ENCODE measurements around the gene SAMD8. TPM values are rescaled to one million over a fixed set of nuclear protein-coding genes. Genes with fewer than 3 reads are reported as not detected.

Gene SAMD8
- total RNA-seq, 4 donors from 2014 or later: 18.5 to 36.0 (median 24.6) TPM

DNA sequence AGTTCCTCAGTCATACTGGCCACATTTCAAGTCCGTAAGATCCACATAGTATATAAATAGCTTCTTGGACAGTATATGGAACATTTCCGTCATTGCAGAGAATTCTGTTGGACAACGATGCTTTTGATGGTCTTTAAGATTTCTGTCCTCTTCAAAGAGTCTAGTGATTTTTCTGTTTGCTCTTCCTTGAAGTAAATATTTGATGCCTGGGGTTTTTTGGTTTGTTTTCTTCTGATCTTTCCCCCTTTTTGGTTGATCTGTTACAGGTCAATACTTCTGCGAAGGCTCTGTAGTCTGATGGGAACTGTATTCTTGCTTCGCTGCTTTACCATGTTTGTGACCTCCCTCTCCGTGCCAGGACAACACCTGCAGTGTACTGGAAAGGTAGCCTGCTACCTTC is 56.8 kb downstream of the SAMD8 start:
- Histone ChIP-seq H3K4me3 (no peak overlapping the region), H3K27ac (no peak overlapping the region), H3K27me3 (no peaks in the 10 kb centered on the region), H3K36me3 (peaks cover 4 to 96% (median 14%) of the 10 kb centered on the region in 3 donors), H3K4me1 (peaks cover 0 to 7% (median 5%) of the 10 kb centered on the region in 3 donors), H3K9me3 (no peaks in the 10 kb centered on the region)
- TF ChIP-seq, protein P1, sequence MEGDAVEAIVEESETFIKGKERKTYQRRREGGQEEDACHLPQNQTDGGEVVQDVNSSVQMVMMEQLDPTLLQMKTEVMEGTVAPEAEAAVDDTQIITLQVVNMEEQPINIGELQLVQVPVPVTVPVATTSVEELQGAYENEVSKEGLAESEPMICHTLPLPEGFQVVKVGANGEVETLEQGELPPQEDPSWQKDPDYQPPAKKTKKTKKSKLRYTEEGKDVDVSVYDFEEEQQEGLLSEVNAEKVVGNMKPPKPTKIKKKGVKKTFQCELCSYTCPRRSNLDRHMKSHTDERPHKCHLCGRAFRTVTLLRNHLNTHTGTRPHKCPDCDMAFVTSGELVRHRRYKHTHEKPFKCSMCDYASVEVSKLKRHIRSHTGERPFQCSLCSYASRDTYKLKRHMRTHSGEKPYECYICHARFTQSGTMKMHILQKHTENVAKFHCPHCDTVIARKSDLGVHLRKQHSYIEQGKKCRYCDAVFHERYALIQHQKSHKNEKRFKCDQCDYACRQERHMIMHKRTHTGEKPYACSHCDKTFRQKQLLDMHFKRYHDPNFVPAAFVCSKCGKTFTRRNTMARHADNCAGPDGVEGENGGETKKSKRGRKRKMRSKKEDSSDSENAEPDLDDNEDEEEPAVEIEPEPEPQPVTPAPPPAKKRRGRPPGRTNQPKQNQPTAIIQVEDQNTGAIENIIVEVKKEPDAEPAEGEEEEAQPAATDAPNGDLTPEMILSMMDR (IDR thresholded peaks at IDR 0.05): no peak
- no peak for TF ChIP-seq POLR2A (IDR thresholded peaks at IDR 0.05)
- no peak for DNase-seq
- intact Hi-C loops (cut with DNase I): no loop called here
- WGBS, 2 donors: 66 to 69% methylated on average over 5 to 6 of the region's 6 CpGs

DNA sequence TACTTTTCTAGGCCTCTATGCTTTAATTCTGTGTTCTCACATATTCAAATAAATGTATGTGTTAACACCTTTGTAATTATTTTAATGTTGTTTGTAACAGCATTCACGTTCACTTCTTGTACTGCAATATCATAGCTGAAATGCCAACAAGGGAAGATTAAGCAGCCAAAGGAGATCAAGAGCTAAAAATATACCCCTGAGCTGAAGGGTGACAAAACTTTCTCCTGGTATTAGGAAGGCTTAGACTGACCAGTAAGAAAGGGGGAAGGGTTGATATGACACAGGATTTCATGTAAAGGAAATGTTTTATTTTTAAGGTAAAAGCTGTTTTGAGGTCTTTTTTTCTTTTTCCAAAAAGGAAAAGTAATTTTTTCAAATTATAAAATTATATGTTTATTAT is 58.8 kb downstream of the SAMD8 start:
- Histone ChIP-seq H3K27ac (no peak overlapping the region), H3K9me3 (no peaks in the 10 kb centered on the region), H3K27me3 (no peaks in the 10 kb centered on the region), H3K4me1 (peaks cover 0 to 7% (median 5%) of the 10 kb centered on the region in 3 donors), H3K36me3 (peaks cover 4 to 93% (median 6%) of the 10 kb centered on the region in 3 donors), H3K4me3 (no peak overlapping the region)
- DNase-seq: no peak
- intact Hi-C loops (cut with DNase I): no loop called here
- 71 to 75% methylated on average over 1 of the region's 1 CpG for WGBS, 2 donors
- TF ChIP-seq POLR2A (IDR thresholded peaks at IDR 0.05): no peak
- TF ChIP-seq, protein P1 (IDR thresholded peaks at IDR 0.05): no peak

DNA sequence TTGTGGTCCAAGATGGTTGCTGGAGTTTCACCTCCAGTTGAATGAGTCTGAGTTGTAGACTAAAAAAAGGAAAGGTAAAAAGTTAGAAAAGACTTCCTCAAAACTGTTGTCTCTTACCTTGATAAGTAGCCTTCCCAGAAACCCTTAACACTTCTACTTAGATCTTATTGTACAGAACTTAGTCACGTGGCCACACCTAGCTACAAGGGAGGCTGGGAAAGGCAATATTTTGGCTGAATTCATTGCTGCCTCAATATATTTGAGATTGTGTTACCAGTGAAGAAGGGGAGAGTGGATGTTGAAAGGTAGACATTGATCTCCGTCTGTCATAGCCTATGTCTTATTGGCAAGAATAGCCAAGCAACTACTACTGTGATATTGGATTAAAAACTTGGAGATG is 63.6 kb downstream of the SAMD8 start:
- no peak for TF ChIP-seq POLR2A (IDR thresholded peaks at IDR 0.05)
- TF ChIP-seq, protein P1 (IDR thresholded peaks at IDR 0.05): no peak
- intact Hi-C loops (cut with DNase I): no loop called here
- H3K36me3 ChIP-seq: peaks cover 4 to 82% (median 8%) of the 10 kb centered on the region in 3 donors
- peak overlapping the region in 2 of 4 donors; percentile 4 to 25 for H3K27ac ChIP-seq
- DNase-seq: no peak
- no peaks in the 10 kb centered on the region for H3K9me3 ChIP-seq
- peaks cover 0 to 4% (median 0%) of the 10 kb centered on the region in 3 donors for H3K4me1 ChIP-seq
- 83 to 91% methylated on average over 2 of the region's 2 CpGs for WGBS, 2 donors
- no peaks in the 10 kb centered on the region for H3K27me3 ChIP-seq
- no peak overlapping the region for H3K4me3 ChIP-seq

DNA sequence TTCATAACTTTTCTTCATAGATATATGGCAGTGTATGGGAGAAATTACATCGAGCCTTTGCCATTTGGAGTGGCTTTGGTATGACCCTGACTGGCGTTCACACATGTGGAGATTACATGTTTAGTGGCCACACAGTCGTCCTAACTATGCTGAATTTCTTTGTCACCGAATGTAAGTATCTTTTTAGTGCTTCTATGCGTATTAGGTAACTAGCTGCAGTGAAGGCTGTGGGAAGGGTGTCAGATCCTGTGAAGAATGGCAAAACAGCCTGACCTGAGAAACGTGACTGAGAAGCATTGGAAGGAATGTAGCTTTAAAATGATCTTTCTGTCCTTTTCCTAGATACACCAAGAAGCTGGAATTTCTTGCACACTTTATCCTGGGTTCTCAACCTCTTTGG is 64.6 kb downstream of the SAMD8 start:
- Histone ChIP-seq H3K4me1 (peaks cover 0 to 14% (median 3%) of the 10 kb centered on the region in 3 donors), H3K4me3 (no peak overlapping the region), H3K36me3 (peaks cover 4 to 79% (median 8%) of the 10 kb centered on the region in 3 donors), H3K27ac (no peak overlapping the region), H3K9me3 (no peaks in the 10 kb centered on the region), H3K27me3 (no peaks in the 10 kb centered on the region)
- no peak for TF ChIP-seq POLR2A (IDR thresholded peaks at IDR 0.05)
- TF ChIP-seq, protein P1 (IDR thresholded peaks at IDR 0.05): no peak
- intact Hi-C loops (cut with DNase I): no loop called here
- no peak for DNase-seq
- 81 to 94% methylated on average over 6 of the region's 6 CpGs for WGBS, 2 donors

DNA sequence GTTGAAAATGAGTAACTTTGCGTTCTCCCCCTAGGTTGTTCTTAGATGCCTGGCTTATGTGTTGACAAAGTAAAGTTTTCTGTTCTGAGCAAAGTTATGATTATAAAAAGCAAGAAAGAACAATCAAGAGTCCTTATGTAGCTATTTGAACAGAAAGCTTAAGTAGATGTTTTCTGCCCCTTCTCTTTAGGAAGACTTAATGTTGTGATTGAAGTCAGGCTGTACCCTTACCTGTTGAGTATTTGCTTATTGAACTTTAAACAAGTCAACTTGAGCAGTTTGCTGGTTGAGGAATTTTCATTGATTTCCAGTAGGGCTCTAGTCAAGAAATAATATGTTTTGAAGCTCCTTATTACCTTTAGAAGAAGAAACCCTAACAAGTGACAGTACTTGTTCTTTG is 65.3 kb downstream of the SAMD8 start:
- intact Hi-C loops (cut with DNase I): no loop called here
- DNase-seq: no peak
- Histone ChIP-seq H3K27me3 (no peaks in the 10 kb centered on the region), H3K9me3 (no peaks in the 10 kb centered on the region), H3K4me3 (no peak overlapping the region), H3K4me1 (peaks cover 0 to 19% (median 6%) of the 10 kb centered on the region in 3 donors), H3K27ac (no peak overlapping the region), H3K36me3 (peaks cover 4 to 72% (median 8%) of the 10 kb centered on the region in 3 donors)
- 96 to 100% methylated on average over 1 of the region's 1 CpG for WGBS, 2 donors
- TF ChIP-seq POLR2A (IDR thresholded peaks at IDR 0.05): no peak
- TF ChIP-seq, protein P1 (IDR thresholded peaks at IDR 0.05): no peak
